ENCODE measurements around the gene TMEM270.

TMEM270 gene

GRCh38 chr7:73879977-73880681, 19.2 kb downstream of the TMEM270 start:
- Histone ChIP-seq H3K79me1 (replicated peaks; ENCODE audit: low read length, poor library complexity, severe bottlenecking) (no peaks in the 10 kb centered on the region), H2BK5ac (ENCODE audit: low read depth, low read length, poor library complexity, severe bottlenecking) (no peak overlapping the region), H3K27me3 (ENCODE audit: control insufficient read depth in 1 of 2, insufficient read depth in 1 of 2, low read length in 2 of 2) (peaks cover 6 to 48% of the 10 kb centered on the region in 2 experiments), H3K4ac (ENCODE audit: low read depth in 1 of 2, low read length in 2 of 2) (no peak overlapping the region), H2BK120ac (ENCODE audit: low read depth, low read length) (no peak overlapping the region), H3K9ac (ENCODE audit: low read length) (peak overlapping the region; percentile 2), H2AFZ (ENCODE audit: low read depth, low read length) (no peak overlapping the region), H3K4me2 (ENCODE audit: low read length, poor library complexity, severe bottlenecking) (no peak overlapping the region), H3K18ac (ENCODE audit: low read depth in 1 of 2, low read length in 2 of 2) (no peak overlapping the region), H3K4me1 (ENCODE audit: control insufficient read depth, insufficient read depth, low read depth, low read length) (no peaks in the 10 kb centered on the region), H3K36me3 (ENCODE audit: control insufficient read depth in 1 of 2, insufficient read depth in 2 of 2, low read depth in 1 of 2, low read length in 2 of 2) (no peaks in the 10 kb centered on the region), H3K23ac (ENCODE audit: low read length in 2 of 2) (no peak overlapping the region), H3K27ac (ENCODE audit: low read length, poor library complexity, severe bottlenecking) (no peak overlapping the region), H2AK5ac (ENCODE audit: low read length, severe bottlenecking) (no peak overlapping the region), H2BK15ac (ENCODE audit: low read depth, poor library complexity, severe bottlenecking) (no peak overlapping the region), H3K4me3 (ENCODE audit: insufficient read depth in 1 of 2, low read depth in 1 of 2, low read length in 2 of 2) (peak overlapping the region in 1 of 2 experiments; percentile 10), H4K91ac (ENCODE audit: low read length) (no peak overlapping the region), H3K9me3 (ENCODE audit: control insufficient read depth, low read length) (no peaks in the 10 kb centered on the region), H3K14ac (ENCODE audit: low read length in 2 of 2) (no peak overlapping the region), H2BK12ac (ENCODE audit: low read length in 2 of 2) (no peak overlapping the region), H4K8ac (ENCODE audit: low read length) (no peak overlapping the region)
- WGBS = 62% methylated on average over 17 of the region's 18 CpGs
- DNase-seq = no peak

GRCh38 chr7:73880755-73881328, 19.9 kb downstream of the TMEM270 start:
- no peak overlapping the region for H2BK120ac ChIP-seq (ENCODE audit: low read depth, low read length)
- H4K91ac ChIP-seq (ENCODE audit: low read length) = no peak overlapping the region
- H3K4ac ChIP-seq (ENCODE audit: low read depth in 1 of 2, low read length in 2 of 2) = no peak overlapping the region
- no peaks in the 10 kb centered on the region for H3K79me1 ChIP-seq (replicated peaks; ENCODE audit: low read length, poor library complexity, severe bottlenecking)
- H3K9ac ChIP-seq (ENCODE audit: low read length) = peak overlapping the region; percentile 14
- H3K27me3 ChIP-seq (ENCODE audit: control insufficient read depth in 1 of 2, insufficient read depth in 1 of 2, low read length in 2 of 2) = peaks cover 6 to 47% of the 10 kb centered on the region in 2 experiments
- H2BK15ac ChIP-seq (ENCODE audit: low read depth, poor library complexity, severe bottlenecking) = no peak overlapping the region
- H2AFZ ChIP-seq (ENCODE audit: low read depth, low read length) = no peak overlapping the region
- no peak overlapping the region for H2BK12ac ChIP-seq (ENCODE audit: low read length in 2 of 2)
- peak overlapping the region in 1 of 2 experiments; percentile 10 for H3K4me3 ChIP-seq (ENCODE audit: insufficient read depth in 1 of 2, low read depth in 1 of 2, low read length in 2 of 2)
- no peak overlapping the region for H4K8ac ChIP-seq (ENCODE audit: low read length)
- H3K23ac ChIP-seq (ENCODE audit: low read length in 2 of 2) = no peak overlapping the region
- H3K18ac ChIP-seq (ENCODE audit: low read depth in 1 of 2, low read length in 2 of 2) = no peak overlapping the region
- DNase-seq = no peak
- no peak overlapping the region for H3K14ac ChIP-seq (ENCODE audit: low read length in 2 of 2)
- 92% methylated on average over 13 of the region's 13 CpGs for WGBS
- H3K9me3 ChIP-seq (ENCODE audit: control insufficient read depth, low read length) = no peaks in the 10 kb centered on the region
- H3K36me3 ChIP-seq (ENCODE audit: control insufficient read depth in 1 of 2, insufficient read depth in 2 of 2, low read depth in 1 of 2, low read length in 2 of 2) = no peaks in the 10 kb centered on the region
- H3K4me1 ChIP-seq (ENCODE audit: control insufficient read depth, insufficient read depth, low read depth, low read length) = no peaks in the 10 kb centered on the region
- no peak overlapping the region for H2AK5ac ChIP-seq (ENCODE audit: low read length, severe bottlenecking)
- H3K27ac ChIP-seq (ENCODE audit: low read length, poor library complexity, severe bottlenecking) = no peak overlapping the region
- H2BK5ac ChIP-seq (ENCODE audit: low read depth, low read length, poor library complexity, severe bottlenecking) = no peak overlapping the region
- no peak overlapping the region for H3K4me2 ChIP-seq (ENCODE audit: low read length, poor library complexity, severe bottlenecking)

GRCh38 chr7:73881352-73882046, 20.5 kb downstream of the TMEM270 start:
- Histone ChIP-seq H2BK12ac (ENCODE audit: low read length in 2 of 2) (no peak overlapping the region), H2BK120ac (ENCODE audit: low read depth, low read length) (no peak overlapping the region), H3K4me3 (ENCODE audit: insufficient read depth in 1 of 2, low read depth in 1 of 2, low read length in 2 of 2) (no peak overlapping the region), H3K14ac (ENCODE audit: low read length in 2 of 2) (no peak overlapping the region), H3K9me3 (ENCODE audit: control insufficient read depth, low read length) (no peaks in the 10 kb centered on the region), H2AFZ (ENCODE audit: low read depth, low read length) (no peak overlapping the region), H4K8ac (ENCODE audit: low read length) (no peak overlapping the region), H4K91ac (ENCODE audit: low read length) (no peak overlapping the region), H3K27me3 (ENCODE audit: control insufficient read depth in 1 of 2, insufficient read depth in 1 of 2, low read length in 2 of 2) (peaks cover 2 to 41% of the 10 kb centered on the region in 2 experiments), H3K18ac (ENCODE audit: low read depth in 1 of 2, low read length in 2 of 2) (no peak overlapping the region), H3K4me2 (ENCODE audit: low read length, poor library complexity, severe bottlenecking) (no peak overlapping the region), H3K4me1 (ENCODE audit: control insufficient read depth, insufficient read depth, low read depth, low read length) (peaks cover 5% of the 10 kb centered on the region), H3K4ac (ENCODE audit: low read depth in 1 of 2, low read length in 2 of 2) (no peak overlapping the region), H3K27ac (ENCODE audit: low read length, poor library complexity, severe bottlenecking) (no peak overlapping the region), H2AK5ac (ENCODE audit: low read length, severe bottlenecking) (no peak overlapping the region), H3K23ac (ENCODE audit: low read length in 2 of 2) (no peak overlapping the region), H3K36me3 (ENCODE audit: control insufficient read depth in 1 of 2, insufficient read depth in 2 of 2, low read depth in 1 of 2, low read length in 2 of 2) (no peaks in the 10 kb centered on the region), H3K79me1 (replicated peaks; ENCODE audit: low read length, poor library complexity, severe bottlenecking) (no peaks in the 10 kb centered on the region), H2BK15ac (ENCODE audit: low read depth, poor library complexity, severe bottlenecking) (no peak overlapping the region), H2BK5ac (ENCODE audit: low read depth, low read length, poor library complexity, severe bottlenecking) (no peak overlapping the region), H3K9ac (ENCODE audit: low read length) (peak overlapping the region; percentile 14)
- DNase-seq = no peak
- 61% methylated on average over 3 of the region's 5 CpGs for WGBS

GRCh38 chr7:73882047-73882402, 21.1 kb downstream of the TMEM270 start:
- no peak overlapping the region for H4K8ac ChIP-seq (ENCODE audit: low read length)
- H3K36me3 ChIP-seq (ENCODE audit: control insufficient read depth in 1 of 2, insufficient read depth in 2 of 2, low read depth in 1 of 2, low read length in 2 of 2) = no peaks in the 10 kb centered on the region
- H2AFZ ChIP-seq (ENCODE audit: low read depth, low read length) = no peak overlapping the region
- H3K79me1 ChIP-seq (replicated peaks; ENCODE audit: low read length, poor library complexity, severe bottlenecking) = no peaks in the 10 kb centered on the region
- no peak overlapping the region for H3K4me3 ChIP-seq (ENCODE audit: insufficient read depth in 1 of 2, low read depth in 1 of 2, low read length in 2 of 2)
- no peak overlapping the region for H2BK12ac ChIP-seq (ENCODE audit: low read length in 2 of 2)
- H3K14ac ChIP-seq (ENCODE audit: low read length in 2 of 2) = no peak overlapping the region
- 75% methylated on average over 3 of the region's 3 CpGs for WGBS
- no peak for DNase-seq
- H2AK5ac ChIP-seq (ENCODE audit: low read length, severe bottlenecking) = no peak overlapping the region
- no peak overlapping the region for H3K18ac ChIP-seq (ENCODE audit: low read depth in 1 of 2, low read length in 2 of 2)
- H2BK15ac ChIP-seq (ENCODE audit: low read depth, poor library complexity, severe bottlenecking) = no peak overlapping the region
- H3K4ac ChIP-seq (ENCODE audit: low read depth in 1 of 2, low read length in 2 of 2) = no peak overlapping the region
- no peak overlapping the region for H3K27ac ChIP-seq (ENCODE audit: low read length, poor library complexity, severe bottlenecking)
- peaks cover 0 to 39% of the 10 kb centered on the region in 2 experiments for H3K27me3 ChIP-seq (ENCODE audit: control insufficient read depth in 1 of 2, insufficient read depth in 1 of 2, low read length in 2 of 2)
- H2BK120ac ChIP-seq (ENCODE audit: low read depth, low read length) = no peak overlapping the region
- no peak overlapping the region for H4K91ac ChIP-seq (ENCODE audit: low read length)
- no peak overlapping the region for H3K23ac ChIP-seq (ENCODE audit: low read length in 2 of 2)
- H3K4me1 ChIP-seq (ENCODE audit: control insufficient read depth, insufficient read depth, low read depth, low read length) = peaks cover 10% of the 10 kb centered on the region
- H3K9ac ChIP-seq (ENCODE audit: low read length) = no peak overlapping the region
- H3K4me2 ChIP-seq (ENCODE audit: low read length, poor library complexity, severe bottlenecking) = no peak overlapping the region
- no peaks in the 10 kb centered on the region for H3K9me3 ChIP-seq (ENCODE audit: control insufficient read depth, low read length)
- H2BK5ac ChIP-seq (ENCODE audit: low read depth, low read length, poor library complexity, severe bottlenecking) = no peak overlapping the region

All from mesenchymal stem cell (in vitro differentiated cells and primary cell).